SU-DHL-6 (cell line): ENCODE results near the gene CCDC85C.

ENCODE experiments used
- EZH2phosphoT487 ChIP-seq: fragments of 200-600 bp; sonication (generic), shearing (Covaris generic); conservative IDR thresholded peaks from 2 replicates; pipeline ENCODE4 v1.6.1; 2018; ENCODE audit warnings: mild to moderate bottlenecking, antibody characterized with exemption, low read length, moderate library complexity, mixed read lengths
- TF ChIP-seq, protein P1 (sequence below): fragments of 200-600 bp; sonication (generic); IDR thresholded peaks from one replicate; pipeline ENCODE4 v1.5.1; 2017; ENCODE audit warnings: antibody characterized with exemption, mild to moderate bottlenecking, low read length, moderate library complexity; ENCODE audit not compliant: insufficient read depth, poor library complexity, severe bottlenecking

GRCh38 chr14:99452968-99453367, 151.0 kb downstream of the CCDC85C start:
- TF ChIP-seq, protein P1, sequence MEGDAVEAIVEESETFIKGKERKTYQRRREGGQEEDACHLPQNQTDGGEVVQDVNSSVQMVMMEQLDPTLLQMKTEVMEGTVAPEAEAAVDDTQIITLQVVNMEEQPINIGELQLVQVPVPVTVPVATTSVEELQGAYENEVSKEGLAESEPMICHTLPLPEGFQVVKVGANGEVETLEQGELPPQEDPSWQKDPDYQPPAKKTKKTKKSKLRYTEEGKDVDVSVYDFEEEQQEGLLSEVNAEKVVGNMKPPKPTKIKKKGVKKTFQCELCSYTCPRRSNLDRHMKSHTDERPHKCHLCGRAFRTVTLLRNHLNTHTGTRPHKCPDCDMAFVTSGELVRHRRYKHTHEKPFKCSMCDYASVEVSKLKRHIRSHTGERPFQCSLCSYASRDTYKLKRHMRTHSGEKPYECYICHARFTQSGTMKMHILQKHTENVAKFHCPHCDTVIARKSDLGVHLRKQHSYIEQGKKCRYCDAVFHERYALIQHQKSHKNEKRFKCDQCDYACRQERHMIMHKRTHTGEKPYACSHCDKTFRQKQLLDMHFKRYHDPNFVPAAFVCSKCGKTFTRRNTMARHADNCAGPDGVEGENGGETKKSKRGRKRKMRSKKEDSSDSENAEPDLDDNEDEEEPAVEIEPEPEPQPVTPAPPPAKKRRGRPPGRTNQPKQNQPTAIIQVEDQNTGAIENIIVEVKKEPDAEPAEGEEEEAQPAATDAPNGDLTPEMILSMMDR: no peak
- TF ChIP-seq EZH2phosphoT487: no peak
